Left ventricle myocardium inferior (tissue), 1 donor: Measurements from ENCODE around the gene RFC5. TPM values are rescaled to one million over a fixed set of nuclear protein-coding genes. Genes with fewer than 3 reads are reported as not detected.

Source experiments
- DNase-seq: peaks from one replicate; pipeline ENCODE4 v3.0.0-alpha.2; 2020
- H3K27ac ChIP-seq: fragments of 200-600 bp; replicated peaks from 2 replicates; pipeline ENCODE4 v1.8.0; 2021
- H3K27me3 ChIP-seq: fragments of 200-600 bp; 2 replicates; pipeline ENCODE4 v1.8.0; 2021; ENCODE audit warnings: low read depth
- H3K36me3 ChIP-seq: fragments of 200-600 bp; 2 replicates; pipeline ENCODE4 v1.8.0; 2021
- H3K4me1 ChIP-seq: fragments of 200-600 bp; 2 replicates; pipeline ENCODE4 v1.8.0; 2021
- H3K4me3 ChIP-seq: fragments of 200-600 bp; 2 replicates; pipeline ENCODE4 v1.8.0; 2021; ENCODE audit warnings: mild to moderate bottlenecking, moderate library complexity
- H3K9me3 ChIP-seq: fragments of 200-600 bp; replicated peaks from 2 replicates; pipeline ENCODE4 v1.8.0; 2021
- intact Hi-C: fragments of 100-400 bp; cut with micrococcal nuclease; formaldehyde crosslinking; loops from one replicate; pipeline ENCODE4 v1.11.0; 2022
- total RNA-seq: library from RNA; stranded (reverse); fragmentation: NEBNext Ultra II Directional; extraction: Animal tissue kit (Norgen Biotek cat#: 25700); gene quantifications from one replicate; pipeline ENCODE4 v1.2.1, GENCODE V29; 2021
- TF ChIP-seq, protein P1 (sequence below): fragments of 200-600 bp; IDR thresholded peaks from 2 replicates; pipeline ENCODE4 v1.8.0; 2021; ENCODE audit warnings: antibody characterized with exemption, mild to moderate bottlenecking, borderline replicate concordance
- donor health status: DM: no; HTN: yes; CAD: no; lungs with severe emphysema.

Gene RFC5
- total RNA-seq, 1 donor from 2014 or later, result 4.4 TPM

DNA sequence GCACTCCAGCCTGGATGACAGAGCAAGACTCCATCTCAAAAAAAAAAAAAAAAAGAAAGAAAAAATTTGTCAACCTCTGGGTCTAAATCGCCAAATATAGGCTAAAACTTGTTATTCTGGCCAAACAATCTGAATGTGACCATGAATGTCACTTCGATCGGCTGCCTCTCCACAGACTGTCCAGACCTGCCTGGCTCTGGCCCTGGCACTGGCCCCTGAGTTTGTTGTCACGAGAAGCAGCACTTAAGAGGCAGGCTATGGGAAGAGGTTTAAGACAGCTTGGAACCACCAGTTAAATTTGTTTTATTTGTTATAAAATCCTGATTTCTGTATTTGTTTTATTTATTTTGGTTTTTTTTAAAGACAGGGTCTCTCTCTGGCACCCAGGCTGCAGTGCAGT, 29.9 kb downstream of the RFC5 start:
- TF ChIP-seq, protein P1, sequence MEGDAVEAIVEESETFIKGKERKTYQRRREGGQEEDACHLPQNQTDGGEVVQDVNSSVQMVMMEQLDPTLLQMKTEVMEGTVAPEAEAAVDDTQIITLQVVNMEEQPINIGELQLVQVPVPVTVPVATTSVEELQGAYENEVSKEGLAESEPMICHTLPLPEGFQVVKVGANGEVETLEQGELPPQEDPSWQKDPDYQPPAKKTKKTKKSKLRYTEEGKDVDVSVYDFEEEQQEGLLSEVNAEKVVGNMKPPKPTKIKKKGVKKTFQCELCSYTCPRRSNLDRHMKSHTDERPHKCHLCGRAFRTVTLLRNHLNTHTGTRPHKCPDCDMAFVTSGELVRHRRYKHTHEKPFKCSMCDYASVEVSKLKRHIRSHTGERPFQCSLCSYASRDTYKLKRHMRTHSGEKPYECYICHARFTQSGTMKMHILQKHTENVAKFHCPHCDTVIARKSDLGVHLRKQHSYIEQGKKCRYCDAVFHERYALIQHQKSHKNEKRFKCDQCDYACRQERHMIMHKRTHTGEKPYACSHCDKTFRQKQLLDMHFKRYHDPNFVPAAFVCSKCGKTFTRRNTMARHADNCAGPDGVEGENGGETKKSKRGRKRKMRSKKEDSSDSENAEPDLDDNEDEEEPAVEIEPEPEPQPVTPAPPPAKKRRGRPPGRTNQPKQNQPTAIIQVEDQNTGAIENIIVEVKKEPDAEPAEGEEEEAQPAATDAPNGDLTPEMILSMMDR, result no peak
- no peak overlapping the region for H3K4me3 ChIP-seq
- H3K9me3 ChIP-seq, result no peaks in the 10 kb centered on the region
- no peaks in the 10 kb centered on the region for H3K27me3 ChIP-seq
- DNase-seq, result no peak
- intact Hi-C loops, result no loop called here
- H3K4me1 ChIP-seq, result peaks cover 44% of the 10 kb centered on the region
- H3K36me3 ChIP-seq, result peaks cover 85% of the 10 kb centered on the region
- peak overlapping the region; percentile 4 for H3K27ac ChIP-seq

DNA sequence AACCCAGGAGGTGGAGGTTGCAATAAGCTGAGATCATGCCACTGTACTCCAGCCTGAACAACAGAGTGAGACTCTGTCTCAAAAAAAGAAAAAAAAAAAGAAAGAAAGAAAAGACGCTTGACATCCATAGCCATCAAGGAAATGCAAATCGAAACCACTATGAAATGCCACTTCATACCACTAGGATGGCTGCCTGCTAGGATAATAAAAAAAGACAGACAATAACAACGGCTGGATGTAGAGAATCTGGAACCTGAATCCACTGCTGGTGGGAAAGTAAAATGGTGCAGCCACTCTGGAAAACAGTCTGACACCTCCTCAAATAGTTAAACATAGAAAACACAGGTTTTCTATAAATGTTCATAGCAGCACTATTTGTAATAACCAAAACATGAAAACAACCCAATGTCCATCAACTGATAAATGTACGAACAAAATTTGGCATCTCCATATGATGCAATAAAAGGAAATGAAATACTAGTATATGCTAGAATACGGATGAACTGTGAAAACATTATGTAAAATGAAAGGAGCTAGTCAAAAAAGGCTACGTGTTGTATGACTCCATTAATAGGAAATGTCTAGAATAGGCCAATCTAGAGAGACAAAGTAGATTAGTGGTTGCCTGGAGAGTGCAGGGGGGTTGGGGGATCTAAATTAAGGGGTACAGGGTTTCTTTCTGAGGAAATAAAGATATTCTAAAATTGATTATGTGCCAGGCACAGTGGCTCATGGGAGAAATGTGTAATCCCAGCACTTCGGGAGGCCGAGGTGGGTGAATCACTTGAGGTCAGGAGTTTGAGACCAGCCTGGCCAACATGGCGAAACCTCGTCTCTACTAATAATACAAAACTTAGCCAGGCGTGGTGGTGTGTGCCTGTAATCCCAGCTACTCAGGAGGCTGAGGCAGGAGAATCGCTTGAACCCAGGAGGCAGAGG, 34.7 kb downstream of the RFC5 start:
- no peak overlapping the region for H3K4me3 ChIP-seq
- TF ChIP-seq, protein P1, result no peak
- intact Hi-C loops, result no loop called here
- peaks cover 76% of the 10 kb centered on the region for H3K4me1 ChIP-seq
- no peaks in the 10 kb centered on the region for H3K9me3 ChIP-seq
- no peaks in the 10 kb centered on the region for H3K27me3 ChIP-seq
- H3K36me3 ChIP-seq, result peaks cover 46% of the 10 kb centered on the region
- no peak for DNase-seq
- peak overlapping the region; percentile 100 for H3K27ac ChIP-seq

DNA sequence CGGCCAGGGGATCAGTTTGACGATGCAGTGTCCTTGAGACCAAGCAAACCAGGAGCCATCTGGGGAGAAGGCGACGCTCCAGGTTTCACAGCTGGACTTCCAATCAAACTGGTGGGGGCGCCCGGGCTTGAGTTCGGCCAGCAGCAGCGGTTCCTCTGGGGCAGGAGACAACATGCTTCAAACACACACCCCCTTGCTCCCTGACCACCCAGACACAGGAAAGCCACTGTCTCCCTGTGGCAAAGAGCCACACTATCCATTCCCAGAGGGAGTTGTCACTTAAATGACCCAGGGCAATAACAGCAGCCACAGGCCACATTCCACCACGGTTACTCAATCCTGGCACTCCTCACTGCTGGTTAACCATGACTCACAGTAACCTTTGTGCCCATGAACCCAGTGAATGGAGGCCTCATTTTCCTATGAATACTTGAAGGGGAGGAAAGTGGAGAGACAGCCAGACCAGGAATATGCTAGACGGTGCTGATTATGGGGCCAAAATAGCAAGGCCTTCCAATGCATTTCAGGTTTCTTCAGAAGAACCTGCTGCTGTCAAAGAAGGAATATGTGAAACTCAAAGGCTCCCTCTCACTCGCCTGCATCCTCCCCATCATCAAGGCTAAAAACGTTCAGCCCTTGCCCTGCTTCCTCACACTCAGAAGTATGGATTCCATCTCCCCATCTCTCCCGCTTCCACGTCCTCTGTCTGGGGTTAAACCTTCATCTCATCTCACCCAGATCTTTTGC, 36.0 kb downstream of the RFC5 start:
- intact Hi-C loops, result no loop called here
- Histone ChIP-seq H3K4me3 (peak overlapping the region; percentile 21), H3K4me1 (peaks cover 80% of the 10 kb centered on the region)

DNA sequence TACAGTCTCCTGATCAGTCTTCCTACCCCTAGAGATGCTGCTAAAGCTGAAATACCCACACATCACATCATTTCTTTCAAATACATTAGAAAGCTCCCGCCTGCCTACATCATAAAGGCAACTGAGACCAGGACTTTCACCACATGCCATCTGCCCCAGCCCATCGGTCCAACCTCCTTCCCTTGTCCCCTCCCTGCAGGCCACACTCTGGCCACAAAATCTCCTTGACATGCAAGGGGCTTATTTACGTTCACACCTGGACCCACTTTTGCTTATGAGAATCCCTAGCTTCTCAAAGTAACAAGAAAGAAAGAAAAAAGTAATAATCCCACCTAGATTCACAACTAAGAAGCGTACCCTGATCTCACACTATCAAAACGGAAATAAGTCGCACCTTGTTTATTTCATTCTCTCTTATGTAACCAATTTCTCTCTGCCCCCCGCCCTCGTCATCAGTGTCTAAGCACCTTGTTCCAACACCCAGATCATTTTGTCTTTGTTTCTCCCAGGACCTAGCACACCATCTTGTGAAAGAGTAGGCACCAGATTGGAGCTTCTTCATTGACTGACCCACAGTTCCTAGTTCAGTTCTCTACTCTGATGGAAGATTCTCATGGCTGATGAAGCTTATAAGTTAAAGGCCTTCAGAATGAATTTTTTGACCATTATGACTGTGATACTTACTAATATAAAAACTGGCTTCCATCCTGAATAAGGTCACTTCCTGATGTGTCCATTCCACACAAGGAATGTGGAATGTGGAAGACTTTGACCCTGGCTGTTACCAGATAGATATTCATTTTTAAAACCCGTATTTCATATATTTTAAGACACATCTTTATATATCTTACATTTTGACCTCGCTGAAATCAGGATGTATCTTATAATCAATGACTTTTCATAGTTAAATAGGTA, 36.8 kb downstream of the RFC5 start:
- no peaks in the 10 kb centered on the region for H3K27me3 ChIP-seq
- no peak for DNase-seq
- peak overlapping the region; percentile 100 for H3K27ac ChIP-seq
- peaks cover 37% of the 10 kb centered on the region for H3K36me3 ChIP-seq
- TF ChIP-seq, protein P1, result no peak
- H3K4me3 ChIP-seq, result no peak overlapping the region
- no peaks in the 10 kb centered on the region for H3K9me3 ChIP-seq
- intact Hi-C loops, result no loop called here
- peaks cover 88% of the 10 kb centered on the region for H3K4me1 ChIP-seq

More for the DNA sequence above, 36.0 kb downstream of the RFC5 start:
- TF ChIP-seq, protein P1, result no peak
- Histone ChIP-seq H3K36me3 (peaks cover 46% of the 10 kb centered on the region), H3K9me3 (no peaks in the 10 kb centered on the region), H3K27ac (peak overlapping the region; percentile 100), H3K27me3 (no peaks in the 10 kb centered on the region)
- peak; percentile 72 for DNase-seq

DNA sequence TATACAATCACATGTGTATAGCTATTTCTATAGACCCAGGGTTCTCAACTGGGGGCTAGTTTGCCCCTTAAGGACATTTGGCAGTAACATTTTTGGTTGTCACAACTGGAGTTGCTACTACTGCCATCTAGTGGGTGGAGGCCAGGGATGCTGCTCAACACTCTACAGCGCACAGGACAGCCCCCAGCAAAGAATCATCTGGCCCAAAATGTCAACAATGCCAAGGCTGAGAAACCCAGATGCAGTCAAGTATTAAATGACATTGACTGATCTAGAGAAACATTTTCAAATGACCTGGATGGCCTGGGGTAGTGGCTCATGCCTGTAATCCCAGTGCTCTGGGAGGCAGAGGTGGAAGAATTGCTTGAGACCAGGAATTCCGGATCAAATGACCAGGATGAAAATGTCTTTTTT, 38.6 kb downstream of the RFC5 start:
- intact Hi-C loops, result no loop called here
- Histone ChIP-seq H3K27ac (peak overlapping the region; percentile 100), H3K4me1 (peaks cover 97% of the 10 kb centered on the region)

More for the DNA sequence above, 38.6 kb downstream of the RFC5 start:
- Histone ChIP-seq H3K27me3 (no peaks in the 10 kb centered on the region), H3K36me3 (peaks cover 19% of the 10 kb centered on the region), H3K4me3 (no peak overlapping the region), H3K9me3 (no peaks in the 10 kb centered on the region)
- TF ChIP-seq, protein P1, result peak; percentile 68
- DNase-seq, result no peak
